UCSD-AML1 (cell line): ENCODE measurements around the gene NSFL1C.

Experiments
- DNase-seq: peaks from one replicate; lab custom pipeline; 2025; ENCODE audit not compliant: unreplicated experiment; lab: John Stamatoyannopoulos, UW

Gene NSFL1C

GRCh38 chr20:1393507-1393882, 73.2 kb downstream of the NSFL1C start:
- no peak for DNase-seq

DNA sequence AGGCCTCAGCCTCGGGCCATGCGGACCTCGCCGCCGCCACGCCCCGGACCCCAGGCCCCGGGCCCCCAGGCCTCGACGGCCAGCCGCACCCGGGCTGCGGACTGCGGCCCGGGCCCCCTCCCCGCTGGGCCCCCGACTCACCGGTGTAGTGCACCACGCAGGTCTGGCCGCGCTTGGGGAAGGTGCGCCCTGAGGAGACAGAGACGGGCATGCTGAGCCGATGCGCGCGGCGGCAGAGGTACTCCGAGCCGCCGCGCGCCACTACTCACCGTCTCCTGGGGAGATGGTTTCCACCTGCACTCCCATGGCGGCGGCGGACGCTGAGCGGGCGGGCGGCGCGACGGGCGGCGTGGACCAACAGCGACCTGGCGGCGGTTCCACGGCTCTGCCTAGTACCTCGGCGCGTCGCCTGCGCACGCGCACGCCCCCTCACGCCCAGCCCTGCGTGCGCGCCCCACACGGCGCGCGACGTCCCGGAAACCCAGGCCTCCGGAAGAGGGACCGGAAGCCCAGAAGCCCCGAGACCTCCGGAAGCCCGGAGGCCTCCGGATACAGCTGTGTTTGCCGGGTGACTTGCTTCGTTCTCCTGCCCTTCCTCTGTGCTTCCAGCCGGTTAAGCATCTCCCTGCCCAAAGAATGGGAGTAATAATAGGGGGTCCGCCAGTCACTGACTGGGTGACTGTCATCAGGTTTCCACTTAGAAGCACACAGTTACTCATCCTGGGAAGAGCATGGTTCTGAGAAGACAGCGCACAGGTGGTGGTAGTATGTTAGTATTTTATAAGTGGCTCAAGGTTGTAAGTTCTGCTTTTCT, 73.7 kb downstream of the NSFL1C start, which contains the start of gene FKBP1A:
Gene FKBP1A, minus strand, starts transcription at position 362 of the 814 bp plus-strand sequence. Its CDS starts 56 bp downstream, at position 306.
- DNase-seq: peak; percentile 97

DNA sequence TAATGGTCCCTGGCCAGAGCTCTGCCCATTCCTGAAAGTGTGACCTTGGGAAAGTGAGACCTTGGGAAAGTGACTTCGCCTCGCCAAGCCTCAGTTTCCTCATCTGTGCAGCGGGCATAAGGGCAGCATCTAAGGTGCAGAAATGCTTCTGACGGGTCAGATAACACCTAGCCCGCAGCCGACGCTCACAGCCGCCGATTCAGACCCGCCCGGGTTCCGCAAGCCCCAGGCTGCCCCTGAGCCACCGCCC, 74.3 kb downstream of the NSFL1C start:
- DNase-seq: no peak
